Measurements from ENCODE around the gene PIP5K1B. TPM values are rescaled to one million over a fixed set of nuclear protein-coding genes. Genes with fewer than 3 reads are reported as not detected.
A peak's percentile ranks its signal among the peaks of the same experiment; 100 is the strongest.

PIP5K1B gene
- total and polyA plus RNA-seq, 5 donors = 37.8 to 81.5 (median 67.9) TPM

DNA sequence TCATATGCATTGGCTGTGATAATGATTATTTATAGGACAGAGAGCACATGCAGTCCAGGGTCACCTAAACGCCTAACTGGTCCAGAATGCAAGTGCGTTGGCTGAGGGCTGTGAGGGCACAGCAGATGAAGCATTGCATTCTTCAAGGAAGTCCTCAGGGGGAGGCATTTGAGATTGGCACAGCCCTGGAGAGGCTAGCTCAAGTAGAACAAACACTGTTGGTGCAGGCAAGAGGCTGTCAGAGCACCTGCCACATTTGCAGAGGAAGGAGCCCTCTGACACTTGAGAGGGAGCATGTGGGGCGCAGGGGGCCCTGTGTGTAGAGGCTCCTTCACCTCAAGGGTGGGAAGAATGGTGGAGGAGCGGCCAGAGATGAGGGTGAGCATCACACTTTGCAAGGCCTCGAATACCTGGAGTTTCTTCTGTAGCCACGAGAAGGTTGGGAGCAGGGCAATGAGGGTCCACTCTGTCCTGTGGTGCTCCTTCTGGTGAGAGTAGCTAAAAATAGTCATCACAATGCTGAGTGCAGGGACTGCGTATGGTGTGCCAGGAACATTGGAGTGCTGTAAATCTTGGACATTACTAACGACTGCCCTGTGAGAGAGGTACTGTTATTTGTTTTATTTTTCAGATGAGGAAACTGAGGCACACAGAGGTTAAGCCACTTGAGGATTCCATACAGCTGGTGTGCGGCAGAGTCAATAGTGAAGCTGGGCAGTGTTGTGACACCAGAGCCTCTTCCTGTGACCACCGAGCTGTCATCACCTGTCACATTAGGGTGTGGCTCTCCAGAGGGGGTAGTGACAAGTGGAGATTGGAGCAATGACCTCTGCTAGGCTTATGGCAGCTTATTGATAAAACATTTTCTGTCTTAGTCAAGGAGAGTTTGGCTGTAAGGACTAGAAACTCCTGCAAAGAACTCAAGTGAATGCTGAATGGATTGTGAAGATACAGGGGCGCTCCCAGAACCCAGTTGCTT lies 100.2 kb downstream of the PIP5K1B start:
- no peak overlapping the region for H3K4me3 ChIP-seq (ENCODE audit: low read length)
- DNase-seq (peak in 2 of 3 donors; percentile 41 to 50), ATAC-seq (peak; percentile 88 to 89)
- 56% methylated on average over 11 of the region's 11 CpGs for WGBS
- no peaks in the 10 kb centered on the region for H3K27me3 ChIP-seq (ENCODE audit: control insufficient read depth, insufficient read depth)
- peaks cover 14% of the 10 kb centered on the region for H3K4me1 ChIP-seq (ENCODE audit: control insufficient read depth, insufficient read depth, low read length)
- H3K27ac ChIP-seq (ENCODE audit: low read length) = peak overlapping the region; percentile 86
- intact Hi-C loops (cut with DNase I) = no loop called here
- no peaks in the 10 kb centered on the region for H3K9me3 ChIP-seq (ENCODE audit: control insufficient read depth, low read length)

DNA sequence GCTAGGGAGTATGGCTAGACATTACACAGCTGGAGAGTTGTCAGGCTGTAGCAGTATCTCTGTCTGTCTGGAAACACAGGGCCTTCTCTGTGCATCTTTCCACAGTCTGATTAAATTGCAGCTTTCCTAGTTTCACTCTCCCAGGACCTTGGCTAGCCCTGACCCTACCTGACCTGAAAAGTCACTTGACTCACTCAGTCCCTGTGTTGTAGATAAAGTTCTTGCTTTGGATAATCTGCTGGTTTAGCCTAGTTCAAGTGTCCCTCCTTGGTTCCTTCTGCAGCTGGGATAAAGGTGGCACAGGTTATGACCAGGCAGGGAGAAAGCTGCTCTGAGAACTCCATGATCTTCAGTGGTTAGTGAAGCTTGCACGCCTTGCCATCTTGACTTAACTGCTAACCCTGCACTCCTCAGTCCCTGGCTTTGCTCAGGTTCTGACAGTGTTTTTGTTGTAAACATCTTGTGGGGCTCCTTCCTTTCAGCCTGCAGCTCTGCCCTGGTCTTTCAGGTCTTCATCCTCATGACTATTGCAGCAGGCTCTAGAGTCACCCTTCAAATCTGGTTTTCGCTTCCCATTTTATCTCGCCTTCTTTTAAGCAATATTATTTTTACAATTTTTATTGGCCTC lies 101.0 kb downstream of the PIP5K1B start:
- no peak overlapping the region for H3K4me3 ChIP-seq (ENCODE audit: low read length)
- DNase-seq (no peak), ATAC-seq (peak; percentile 27 to 54)
- 56% methylated on average over 3 of the region's 3 CpGs for WGBS
- H3K27me3 ChIP-seq (ENCODE audit: control insufficient read depth, insufficient read depth) = no peaks in the 10 kb centered on the region
- no peaks in the 10 kb centered on the region for H3K9me3 ChIP-seq (ENCODE audit: control insufficient read depth, low read length)
- peaks cover 14% of the 10 kb centered on the region for H3K4me1 ChIP-seq (ENCODE audit: control insufficient read depth, insufficient read depth, low read length)
- intact Hi-C loops (cut with DNase I) = no loop called here
- H3K27ac ChIP-seq (ENCODE audit: low read length) = peak overlapping the region; percentile 86

DNA sequence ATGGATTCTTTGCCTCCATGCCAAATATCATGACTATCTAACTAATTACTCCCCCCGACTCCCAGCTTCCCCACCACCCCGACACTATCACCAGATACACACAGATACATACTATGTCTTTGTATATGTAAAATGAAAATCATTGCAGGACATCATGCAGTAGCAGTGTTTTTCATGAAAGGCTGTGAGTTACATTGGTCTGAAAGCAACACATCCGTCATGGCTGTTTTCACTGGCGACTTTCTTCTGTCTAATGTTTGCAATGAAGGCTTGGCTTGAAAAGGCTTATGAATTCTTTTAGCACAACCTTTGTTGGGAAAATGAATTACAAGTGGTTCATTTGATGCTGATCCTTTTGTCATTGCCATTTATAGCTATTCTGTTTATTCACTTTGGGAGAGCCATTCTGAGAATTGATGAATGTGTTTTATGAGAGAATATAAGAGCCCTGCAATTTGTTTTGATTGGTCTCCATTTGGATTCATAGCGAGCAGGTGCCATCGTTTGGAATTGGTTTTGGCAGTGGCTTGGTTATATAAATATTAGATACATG lies 103.4 kb downstream of the PIP5K1B start:
- H3K27ac ChIP-seq (ENCODE audit: low read length) = no peak overlapping the region
- no peak overlapping the region for H3K4me3 ChIP-seq (ENCODE audit: low read length)
- DNase-seq (no peak), ATAC-seq (no peak)
- H3K27me3 ChIP-seq (ENCODE audit: control insufficient read depth, insufficient read depth) = no peaks in the 10 kb centered on the region
- H3K4me1 ChIP-seq (ENCODE audit: control insufficient read depth, insufficient read depth, low read length) = peaks cover 10% of the 10 kb centered on the region
- intact Hi-C loops (cut with DNase I) = no loop called here
- no peaks in the 10 kb centered on the region for H3K9me3 ChIP-seq (ENCODE audit: control insufficient read depth, low read length)
- WGBS = 70% methylated on average over 6 of the region's 6 CpGs

DNA sequence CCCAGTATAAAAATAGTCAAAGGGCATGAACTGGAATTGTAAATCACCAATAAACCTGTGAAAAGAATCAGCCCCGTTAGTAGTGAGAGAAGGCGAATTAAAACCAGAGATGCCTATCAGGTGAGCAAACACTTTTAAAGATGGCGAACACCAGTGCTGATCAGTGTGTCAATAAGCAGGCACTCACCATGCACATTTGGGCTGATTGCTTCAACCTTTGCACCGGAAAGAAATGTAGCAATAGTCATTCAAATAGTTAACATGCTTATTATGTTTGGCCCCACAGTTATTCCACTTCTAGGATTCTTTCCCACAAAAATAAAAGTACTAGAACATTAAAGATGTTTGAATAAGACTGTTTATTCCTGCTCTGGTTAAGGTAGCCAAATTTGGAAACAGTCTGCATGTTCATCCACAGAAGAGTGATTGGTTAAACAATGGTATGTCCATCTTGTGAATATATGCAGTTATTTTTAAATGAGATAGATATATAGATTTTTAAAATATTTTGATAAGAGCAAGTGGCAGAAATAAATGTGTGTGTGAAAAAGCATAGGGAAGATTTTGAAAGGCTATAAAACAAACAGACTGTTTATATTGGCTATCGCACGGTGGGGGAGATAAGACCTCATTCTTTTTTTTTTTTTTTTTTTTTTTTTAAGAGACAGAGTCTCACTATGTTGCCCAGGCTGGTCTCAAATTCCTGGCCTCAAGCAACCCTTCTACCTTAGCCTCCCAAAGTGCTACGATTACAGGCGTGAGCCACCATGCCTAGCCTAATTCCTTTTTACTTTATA lies 112.2 kb downstream of the PIP5K1B start:
- Histone ChIP-seq H3K4me1 (ENCODE audit: control insufficient read depth, insufficient read depth, low read length) (no peaks in the 10 kb centered on the region), H3K27ac (ENCODE audit: low read length) (no peak overlapping the region), H3K9me3 (ENCODE audit: control insufficient read depth, low read length) (no peaks in the 10 kb centered on the region), H3K4me3 (ENCODE audit: low read length) (no peak overlapping the region), H3K27me3 (ENCODE audit: control insufficient read depth, insufficient read depth) (no peaks in the 10 kb centered on the region)
- intact Hi-C loops (cut with DNase I) = no loop called here
- ATAC-seq (peak in 1 of 2 donors; percentile 40), DNase-seq (no peak)
- WGBS = 71% methylated on average over 8 of the region's 8 CpGs

DNA sequence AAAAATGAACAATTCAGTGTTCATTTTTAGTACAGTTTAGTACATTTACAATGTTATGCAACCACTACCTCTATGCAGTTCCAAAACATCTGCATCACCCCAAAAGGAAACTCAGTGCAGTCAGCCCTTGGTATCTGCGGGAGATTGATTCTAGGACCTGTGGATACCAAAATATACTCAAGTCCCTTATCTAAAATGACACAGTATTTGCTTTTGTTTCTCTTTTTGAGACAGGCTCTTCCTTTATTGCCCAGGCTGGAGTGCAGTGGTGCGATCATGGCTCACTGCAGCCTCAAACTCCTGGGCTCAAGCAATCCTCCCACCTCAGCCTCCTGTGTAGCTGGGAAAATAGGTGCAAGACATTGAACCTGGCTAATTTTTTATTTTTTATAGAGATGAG lies 114.0 kb downstream of the PIP5K1B start:
- H3K4me3 ChIP-seq (ENCODE audit: low read length) = no peak overlapping the region
- peaks cover 3% of the 10 kb centered on the region for H3K4me1 ChIP-seq (ENCODE audit: control insufficient read depth, insufficient read depth, low read length)
- no peak for DNase-seq
- no peak overlapping the region for H3K27ac ChIP-seq (ENCODE audit: low read length)
- ATAC-seq = no peak
- H3K27me3 ChIP-seq (ENCODE audit: control insufficient read depth, insufficient read depth) = no peaks in the 10 kb centered on the region
- intact Hi-C loops (cut with DNase I) = no loop called here
- H3K9me3 ChIP-seq (ENCODE audit: control insufficient read depth, low read length) = no peaks in the 10 kb centered on the region
- 88% methylated on average over 2 of the region's 2 CpGs for WGBS

DNA sequence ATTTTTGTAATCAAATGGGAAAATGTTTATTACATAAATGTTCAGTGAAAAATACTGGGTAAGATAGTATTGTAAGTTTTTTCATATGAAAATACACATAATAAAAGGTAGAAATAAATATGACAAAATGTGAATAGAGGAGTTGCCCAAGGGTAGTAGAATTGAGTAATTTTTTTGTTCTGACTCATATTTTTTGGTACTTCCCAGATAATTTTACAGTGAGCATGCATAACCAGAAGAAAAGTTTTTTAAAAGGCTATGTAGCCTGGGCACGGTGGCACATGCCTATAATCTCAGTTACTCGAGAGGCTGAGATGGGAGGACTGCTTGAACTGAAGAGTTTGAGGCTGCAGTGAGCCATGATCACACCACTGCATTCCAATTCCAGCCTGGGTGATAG lies 116.9 kb downstream of the PIP5K1B start:
- ATAC-seq (no peak), DNase-seq (no peak)
- Histone ChIP-seq H3K4me1 (ENCODE audit: control insufficient read depth, insufficient read depth, low read length) (peaks cover 3% of the 10 kb centered on the region), H3K27me3 (ENCODE audit: control insufficient read depth, insufficient read depth) (no peaks in the 10 kb centered on the region), H3K27ac (ENCODE audit: low read length) (no peak overlapping the region), H3K9me3 (ENCODE audit: control insufficient read depth, low read length) (no peaks in the 10 kb centered on the region), H3K4me3 (ENCODE audit: low read length) (no peak overlapping the region)
- 87% methylated on average over 2 of the region's 2 CpGs for WGBS
- intact Hi-C loops (cut with DNase I) = no loop called here

DNA sequence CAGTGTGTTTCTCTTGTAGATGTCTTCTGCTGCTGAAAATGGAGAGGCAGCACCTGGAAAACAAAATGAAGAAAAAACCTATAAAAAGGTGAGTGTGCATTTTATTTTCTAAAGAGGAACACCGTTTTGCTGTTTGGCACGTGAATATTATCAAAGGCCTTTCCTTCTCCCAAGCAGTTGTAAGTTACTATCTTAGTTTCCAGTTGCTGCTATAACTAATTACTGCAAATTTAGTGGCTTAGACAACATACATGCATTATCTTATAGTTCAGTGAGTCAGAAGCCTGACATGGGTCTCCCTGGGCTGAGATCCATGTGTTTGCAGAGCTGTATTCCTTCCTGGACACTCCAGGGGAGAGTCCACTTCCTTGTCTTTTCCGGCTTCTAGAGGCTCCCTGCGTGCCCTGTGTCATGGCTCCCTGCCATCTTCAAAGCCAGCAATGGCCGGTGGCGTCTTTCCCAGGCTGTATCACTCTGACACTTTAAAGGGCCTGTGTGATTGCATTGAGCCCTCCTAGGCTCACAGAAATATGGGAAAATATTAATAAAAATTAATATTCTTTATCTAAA lies 117.6 kb downstream of the PIP5K1B start:
- Histone ChIP-seq H3K27ac (ENCODE audit: low read length) (peak overlapping the region; percentile 72), H3K4me3 (ENCODE audit: low read length) (no peak overlapping the region), H3K27me3 (ENCODE audit: control insufficient read depth, insufficient read depth) (no peaks in the 10 kb centered on the region), H3K9me3 (ENCODE audit: control insufficient read depth, low read length) (no peaks in the 10 kb centered on the region), H3K4me1 (ENCODE audit: control insufficient read depth, insufficient read depth, low read length) (peaks cover 3% of the 10 kb centered on the region)
- peak; percentile 61 to 86 (median 83) for DNase-seq
- ATAC-seq = peak; percentile 92 to 93
- intact Hi-C loops (cut with DNase I) = no loop called here
- 18% methylated on average over 6 of the region's 6 CpGs for WGBS

DNA sequence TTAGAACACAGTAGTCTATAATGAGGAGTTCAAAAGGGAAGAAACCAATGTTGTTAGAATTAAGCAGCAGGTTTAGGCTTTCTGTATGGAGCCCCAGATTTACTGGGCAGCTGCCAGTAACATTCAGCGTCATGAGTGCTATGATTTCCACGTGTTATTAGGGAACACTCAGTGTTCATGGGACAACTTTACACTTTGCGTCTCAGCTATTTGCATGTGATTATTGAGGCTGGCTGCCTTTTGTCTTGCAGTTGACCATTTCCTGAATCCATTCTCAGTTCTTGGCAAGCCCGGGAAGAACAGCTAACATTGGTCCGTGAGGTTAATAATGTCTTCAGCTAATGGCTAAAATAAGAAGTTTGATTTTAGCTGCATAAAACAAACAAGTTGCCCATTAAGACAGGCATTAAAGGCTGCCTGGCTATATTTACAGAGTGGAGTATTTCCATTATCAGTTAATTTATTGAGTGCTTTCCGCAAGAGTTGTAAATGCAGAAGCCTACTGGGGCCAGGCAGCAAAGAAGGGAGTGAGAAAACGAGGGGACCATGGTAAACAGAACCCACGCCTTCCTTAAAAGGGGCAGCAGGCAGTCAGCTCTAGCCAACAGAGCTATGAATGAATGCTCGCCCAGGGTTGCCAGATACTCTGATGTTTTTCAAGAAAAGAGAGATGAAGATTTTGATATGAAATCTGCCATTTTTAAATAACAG lies 120.9 kb downstream of the PIP5K1B start:
- Histone ChIP-seq H3K9me3 (ENCODE audit: control insufficient read depth, low read length) (no peaks in the 10 kb centered on the region), H3K4me1 (ENCODE audit: control insufficient read depth, insufficient read depth, low read length) (peaks cover 3% of the 10 kb centered on the region), H3K4me3 (ENCODE audit: low read length) (no peak overlapping the region), H3K27me3 (ENCODE audit: control insufficient read depth, insufficient read depth) (no peaks in the 10 kb centered on the region), H3K27ac (ENCODE audit: low read length) (peak overlapping the region; percentile 65)
- intact Hi-C loops (cut with DNase I) = no loop called here
- 37% methylated on average over 9 of the region's 9 CpGs for WGBS
- ATAC-seq (peak; percentile 47), DNase-seq (peak in 1 of 3 donors; percentile 22)

DNA sequence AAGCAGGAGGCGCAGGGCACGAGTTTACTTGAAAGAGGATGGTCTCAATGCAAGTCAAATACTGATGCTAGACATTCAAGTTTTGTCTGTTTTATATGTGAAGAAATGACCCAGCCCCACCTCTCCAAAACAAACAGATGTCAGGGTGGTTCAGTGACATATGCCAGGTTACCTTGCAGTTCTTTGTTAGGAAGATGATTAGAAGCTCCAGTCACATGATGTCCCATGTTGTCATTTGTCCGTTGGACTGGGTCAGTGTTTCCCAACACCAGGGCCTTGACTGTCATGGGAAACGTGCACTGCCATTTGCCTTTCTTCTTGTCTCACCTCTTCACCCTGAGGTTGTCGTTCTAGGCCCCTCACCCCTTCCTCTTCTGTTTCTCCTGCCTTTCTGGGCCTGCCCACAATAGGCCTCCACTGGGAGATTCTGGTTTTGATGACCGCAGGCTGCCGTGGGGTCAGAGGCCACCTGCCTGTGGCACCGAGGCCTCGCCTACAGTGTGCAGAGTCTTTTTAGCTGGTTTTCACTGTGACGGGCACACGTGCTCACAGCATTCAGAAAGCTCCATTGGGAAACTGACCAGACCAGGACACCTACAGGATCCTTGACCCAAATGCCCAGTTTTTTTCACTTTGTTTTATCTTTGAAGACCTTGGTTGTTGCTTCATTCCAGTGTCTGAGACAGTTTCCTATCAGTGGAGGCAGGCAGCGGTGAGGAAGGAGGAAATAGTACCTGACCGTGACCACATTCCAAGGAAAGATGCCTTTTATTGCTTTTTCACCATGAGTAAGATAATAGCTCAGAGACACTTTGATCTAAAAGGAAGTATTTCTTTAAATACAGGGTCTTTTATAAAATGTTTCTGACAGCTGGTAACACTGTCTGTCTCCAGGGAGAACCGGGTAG lies 123.1 kb downstream of the PIP5K1B start:
- ATAC-seq (no peak), DNase-seq (no peak)
- Histone ChIP-seq H3K4me1 (ENCODE audit: control insufficient read depth, insufficient read depth, low read length) (peaks cover 4% of the 10 kb centered on the region), H3K27me3 (ENCODE audit: control insufficient read depth, insufficient read depth) (no peaks in the 10 kb centered on the region), H3K27ac (ENCODE audit: low read length) (no peak overlapping the region), H3K4me3 (ENCODE audit: low read length) (no peak overlapping the region), H3K9me3 (ENCODE audit: control insufficient read depth, low read length) (no peaks in the 10 kb centered on the region)
- intact Hi-C loops (cut with DNase I) = no loop called here
- WGBS = 88% methylated on average over 14 of the region's 14 CpGs
